WERI-Rb-1 (cell line): ENCODE measurements around the gene RRP1.

Experiments
- DNase-seq: peaks from one replicate; pipeline ENCODE4 v3.0.0-alpha.2; 2020
- H3K27ac ChIP-seq: fragments of 250-450 bp; sonication (Bioruptor Pico); 2 replicates; pipeline ENCODE4 v1.5.1; 2020; ENCODE audit warnings: mild to moderate bottlenecking, moderate library complexity
- H3K27me3 ChIP-seq: fragments of 250-450 bp; sonication (Bioruptor Pico); 2 replicates; pipeline ENCODE4 v1.5.1; 2021; ENCODE audit warnings: mild to moderate bottlenecking, low read depth, moderate library complexity; ENCODE audit not compliant: insufficient read depth, severe bottlenecking
- H3K36me3 ChIP-seq: fragments of 250-450 bp; sonication (Bioruptor Pico); 2 replicates; pipeline ENCODE4 v1.5.1; 2020; ENCODE audit warnings: mild to moderate bottlenecking, moderate library complexity
- H3K4me3 ChIP-seq: 2 replicates; pipeline ENCODE4 v1.5.1; 2011; ENCODE audit warnings: low read depth, mild to moderate bottlenecking, control low read depth, low read length
- H3K9me3 ChIP-seq: fragments of 250-450 bp; sonication (Bioruptor Pico); 2 replicates; pipeline ENCODE4 v1.5.1; 2021; ENCODE audit warnings: mild to moderate bottlenecking, moderate library complexity; ENCODE audit not compliant: severe bottlenecking
- CTCF ChIP-seq: IDR thresholded peaks from 2 replicates; pipeline ENCODE4 v1.5.1; 2011; ENCODE audit warnings: low read depth, mild to moderate bottlenecking, control low read depth, inconsistent platforms, low read length

RRP1 gene

GRCh38 chr21:43850728-43851295, 61.4 kb downstream of the RRP1 start:
- no peaks in the 10 kb centered on the region for H3K36me3 ChIP-seq
- H3K27ac ChIP-seq, result peak overlapping the region; percentile 43
- H3K9me3 ChIP-seq, result peaks cover 7% of the 10 kb centered on the region
- no peak for TF ChIP-seq CTCF
- DNase-seq, result no peak
- H3K27me3 ChIP-seq, result no peaks in the 10 kb centered on the region
- no peak overlapping the region for H3K4me3 ChIP-seq

- Histone ChIP-seq H3K36me3 (no peaks in the 10 kb centered on the region), H3K27ac (peak overlapping the region; percentile 43), H3K4me3 (no peak overlapping the region), H3K27me3 (no peaks in the 10 kb centered on the region), H3K9me3 (peaks cover 7% of the 10 kb centered on the region)
- DNase-seq, result peak; percentile 56
- TF ChIP-seq CTCF, result no peak
These were observed 62.2 kb downstream of the RRP1 start for GRCh38 chr21:43851593-43851992.

DNA sequence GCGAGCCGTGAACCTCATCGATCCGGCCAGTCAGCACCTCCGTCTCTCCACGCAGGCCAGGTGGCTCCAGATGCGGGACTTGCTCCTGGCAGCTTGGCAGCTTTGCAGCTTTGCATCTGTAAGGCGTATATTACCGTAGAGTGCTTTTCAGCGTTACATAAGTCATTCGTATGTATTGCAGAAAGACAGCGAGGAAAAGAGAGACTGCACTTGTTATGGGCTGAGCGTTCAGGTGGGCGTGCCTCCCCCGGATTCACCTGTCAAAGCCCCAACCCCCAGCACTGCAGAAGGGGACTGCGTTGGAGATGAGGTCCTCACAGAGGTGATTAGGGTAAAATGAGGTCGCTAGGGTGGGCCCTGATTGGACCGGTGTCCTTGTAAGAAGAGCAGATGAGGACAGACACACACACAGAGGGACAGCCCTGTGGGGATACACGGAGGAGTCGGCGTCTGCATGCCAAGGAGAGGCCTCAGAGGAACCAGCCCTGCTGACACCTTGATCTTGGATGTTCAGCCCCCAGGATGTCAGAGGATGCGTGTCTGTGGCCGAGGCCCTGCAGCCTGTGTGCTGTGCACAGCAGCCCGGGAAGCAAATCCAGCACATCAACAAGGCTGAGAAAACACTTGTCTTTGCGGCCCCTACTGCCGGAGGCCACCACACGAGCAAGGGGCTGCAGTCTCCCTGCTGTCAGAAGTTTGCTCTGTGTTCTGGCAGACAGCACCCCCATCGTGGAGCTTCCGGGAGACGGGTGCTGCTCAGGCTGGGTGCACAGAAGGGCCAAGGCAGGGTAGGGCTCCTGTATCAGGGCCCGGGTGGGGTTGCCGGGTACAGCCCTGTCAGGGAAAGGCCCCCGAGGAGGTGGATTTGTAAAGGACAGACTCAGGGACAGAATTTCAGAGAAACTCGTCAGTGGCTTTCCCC, 64.7 kb downstream of the RRP1 start:
- Histone ChIP-seq H3K9me3 (peaks cover 4% of the 10 kb centered on the region), H3K4me3 (no peak overlapping the region), H3K36me3 (no peaks in the 10 kb centered on the region), H3K27me3 (no peaks in the 10 kb centered on the region), H3K27ac (no peak overlapping the region)
- DNase-seq, result peak; percentile 48
- TF ChIP-seq CTCF, result no peak
